ENCODE measurements around the gene SERPINB7. TPM values are rescaled to one million over a fixed set of nuclear protein-coding genes. Genes with fewer than 3 reads are reported as not detected.
"Not testable (repeated sequence)": the region's sequence is repeated elsewhere in the genome, so short reads cannot be mapped to it uniquely, and the experiment has no call there.

The SERPINB7 gene, protein sequence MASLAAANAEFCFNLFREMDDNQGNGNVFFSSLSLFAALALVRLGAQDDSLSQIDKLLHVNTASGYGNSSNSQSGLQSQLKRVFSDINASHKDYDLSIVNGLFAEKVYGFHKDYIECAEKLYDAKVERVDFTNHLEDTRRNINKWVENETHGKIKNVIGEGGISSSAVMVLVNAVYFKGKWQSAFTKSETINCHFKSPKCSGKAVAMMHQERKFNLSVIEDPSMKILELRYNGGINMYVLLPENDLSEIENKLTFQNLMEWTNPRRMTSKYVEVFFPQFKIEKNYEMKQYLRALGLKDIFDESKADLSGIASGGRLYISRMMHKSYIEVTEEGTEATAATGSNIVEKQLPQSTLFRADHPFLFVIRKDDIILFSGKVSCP
- not detected in 2 replicates for total RNA-seq (2014; rRNA removed; shearing (Covaris generic))

DNA sequence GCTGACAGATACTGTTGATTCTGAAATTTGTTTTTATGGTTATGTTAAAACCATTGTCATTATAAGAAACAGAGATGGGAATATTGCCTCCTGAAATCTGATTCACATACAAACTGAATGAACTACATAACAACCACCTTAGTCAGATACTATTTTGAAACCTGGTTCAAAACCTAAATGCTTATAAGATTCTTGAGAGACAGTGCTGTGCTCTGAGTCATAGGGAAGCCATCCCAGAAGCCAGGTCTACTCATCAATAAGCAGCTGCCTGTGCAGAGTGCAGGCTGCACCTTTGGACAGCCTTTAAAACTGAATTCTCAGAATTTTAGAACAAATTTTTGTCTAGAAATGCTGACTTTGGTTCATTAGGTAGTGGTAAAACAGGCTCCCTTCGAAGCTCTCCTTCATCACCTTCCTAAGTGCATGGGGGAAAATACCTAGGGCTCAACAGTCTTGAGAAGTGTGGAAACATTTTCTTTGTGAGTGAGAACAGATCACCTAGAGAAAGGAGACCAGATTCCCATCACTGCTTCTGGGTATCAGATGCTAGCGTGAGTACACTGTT, at the start of gene SERPINB7:
Gene SERPINB7 (plus strand): TSS at position 253 of the 565 bp plus-strand sequence. CDS start 6,955 bp downstream, outside the sequence.
- no peaks in the 10 kb centered on the region for H3K9me3 ChIP-seq (replicated peaks)
- no peak within 1 kb of the TSS for H3K27ac ChIP-seq

GRCh38 chr18:63725682-63726480, 49.3 kb upstream of the SERPINB7 start:
- Histone ChIP-seq H3K4me1 (no peaks in the 10 kb centered on the region), H3K36me3 (no peaks in the 10 kb centered on the region), H3K9me3 (replicated peaks) (no peaks in the 10 kb centered on the region), H3K27ac (no peak overlapping the region), H3K4me3 (no peak overlapping the region), H3K27me3 (no peaks in the 10 kb centered on the region)
- peak; percentile 2 to 19 for DNase-seq

More for the DNA sequence above, at the start of gene SERPINB7:
- no peaks in the 10 kb centered on the region for H3K4me1 ChIP-seq
- no peak within 1 kb of the TSS for H3K4me3 ChIP-seq
- no peaks in the 10 kb centered on the region for H3K27me3 ChIP-seq
- no peaks in the 10 kb centered on the region for H3K36me3 ChIP-seq
- no peak for DNase-seq

DNA sequence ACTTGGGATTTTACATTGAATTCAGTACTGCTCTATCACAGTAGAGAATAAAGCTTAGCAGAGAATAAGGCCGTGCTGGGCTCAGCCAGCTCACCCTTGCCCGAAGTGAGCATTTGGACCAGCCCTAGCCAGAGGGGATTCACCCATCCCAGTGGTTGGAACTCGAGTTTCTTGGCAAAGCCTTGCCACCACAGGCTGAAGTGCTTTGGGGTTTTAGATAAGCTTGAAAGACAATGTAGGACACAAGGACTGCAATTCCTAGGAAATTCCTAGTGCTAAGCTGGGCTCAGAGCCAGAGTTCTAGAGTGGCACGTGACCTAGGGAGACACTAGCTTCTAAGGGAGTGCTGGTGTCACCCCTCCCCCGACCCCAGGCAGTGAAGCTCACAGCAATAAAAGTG, 44.4 kb upstream of the SERPINB7 start:
- no peak overlapping the region for H3K27ac ChIP-seq
- H3K4me1 ChIP-seq = no peaks in the 10 kb centered on the region
- no peak overlapping the region for H3K4me3 ChIP-seq
- H3K27me3 ChIP-seq = no peaks in the 10 kb centered on the region
- no peak for DNase-seq
- H3K9me3 ChIP-seq (replicated peaks) = no peaks in the 10 kb centered on the region
- no peaks in the 10 kb centered on the region for H3K36me3 ChIP-seq

- DNase-seq = no peak
- Histone ChIP-seq H3K36me3 (no peaks in the 10 kb centered on the region), H3K27ac (no peak overlapping the region), H3K4me3 (no peak overlapping the region), H3K27me3 (no peaks in the 10 kb centered on the region), H3K9me3 (replicated peaks) (no peaks in the 10 kb centered on the region), H3K4me1 (no peaks in the 10 kb centered on the region)
Observed at GRCh38 chr18:63731215-63731614, 44.0 kb upstream of the SERPINB7 start.

DNA sequence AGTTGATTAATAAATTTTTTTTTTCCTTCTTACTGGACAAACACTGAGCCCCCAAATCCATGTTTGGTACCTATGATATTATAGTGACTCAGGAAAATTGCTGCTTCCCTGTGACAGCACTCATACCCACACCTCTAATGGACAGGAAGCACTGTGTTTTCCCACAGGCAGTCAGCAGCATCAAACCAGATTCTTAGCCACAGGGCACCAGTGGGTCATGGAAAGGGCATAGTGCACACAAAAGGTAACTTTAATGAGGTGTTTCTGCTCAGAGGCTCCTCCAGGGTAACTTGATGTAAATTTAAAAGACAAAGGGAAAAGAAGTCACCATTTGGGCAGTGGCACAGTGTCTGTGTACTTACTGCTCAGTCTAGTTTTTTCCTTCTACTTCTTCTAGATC, 38.3 kb upstream of the SERPINB7 start:
- no peaks in the 10 kb centered on the region for H3K27me3 ChIP-seq
- H3K9me3 ChIP-seq (replicated peaks) = no peaks in the 10 kb centered on the region
- H3K4me3 ChIP-seq = no peak overlapping the region
- no peak overlapping the region for H3K27ac ChIP-seq
- no peaks in the 10 kb centered on the region for H3K36me3 ChIP-seq
- no peaks in the 10 kb centered on the region for H3K4me1 ChIP-seq
- no peak for DNase-seq

- H3K36me3 ChIP-seq = no peaks in the 10 kb centered on the region
- no peaks in the 10 kb centered on the region for H3K4me1 ChIP-seq
- H3K27ac ChIP-seq = no peak overlapping the region
- no peaks in the 10 kb centered on the region for H3K9me3 ChIP-seq (replicated peaks)
- no peak for DNase-seq
- H3K4me3 ChIP-seq = no peak overlapping the region
- H3K27me3 ChIP-seq = no peaks in the 10 kb centered on the region
Observed at GRCh38 chr18:63741769-63742168, 33.4 kb upstream of the SERPINB7 start.

- H3K36me3 ChIP-seq = no peaks in the 10 kb centered on the region
- H3K4me3 ChIP-seq = no peak overlapping the region
- H3K9me3 ChIP-seq (replicated peaks) = no peaks in the 10 kb centered on the region
- H3K27ac ChIP-seq = no peak overlapping the region
- H3K27me3 ChIP-seq = no peaks in the 10 kb centered on the region
- no peaks in the 10 kb centered on the region for H3K4me1 ChIP-seq
- DNase-seq = no peak
Observed at GRCh38 chr18:63747006-63747405, 28.2 kb upstream of the SERPINB7 start.

DNA sequence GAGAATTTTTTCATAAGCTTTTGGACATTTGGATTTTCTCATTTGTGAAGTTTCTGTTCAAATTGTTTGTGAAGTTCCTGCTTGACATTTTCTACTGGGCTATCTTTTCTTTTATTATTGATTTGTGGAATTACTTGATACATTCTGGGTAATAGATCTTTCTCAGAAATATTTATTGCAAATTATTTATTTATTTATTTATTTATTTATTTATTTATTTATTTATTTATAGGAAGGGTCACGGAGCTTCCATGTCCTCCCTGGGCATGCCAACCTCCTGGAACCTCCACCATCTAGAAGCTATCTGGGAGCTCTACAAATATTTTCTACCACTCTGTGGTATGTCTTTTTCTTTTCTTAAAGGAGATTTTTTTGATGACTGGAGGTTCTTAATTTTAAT, 25.7 kb upstream of the SERPINB7 start:
- Histone ChIP-seq H3K4me1 (no peaks in the 10 kb centered on the region), H3K36me3 (no peaks in the 10 kb centered on the region), H3K27ac (no peak overlapping the region), H3K27me3 (no peaks in the 10 kb centered on the region), H3K4me3 (no peak overlapping the region), H3K9me3 (replicated peaks) (no peaks in the 10 kb centered on the region)
- no peak for DNase-seq

DNA sequence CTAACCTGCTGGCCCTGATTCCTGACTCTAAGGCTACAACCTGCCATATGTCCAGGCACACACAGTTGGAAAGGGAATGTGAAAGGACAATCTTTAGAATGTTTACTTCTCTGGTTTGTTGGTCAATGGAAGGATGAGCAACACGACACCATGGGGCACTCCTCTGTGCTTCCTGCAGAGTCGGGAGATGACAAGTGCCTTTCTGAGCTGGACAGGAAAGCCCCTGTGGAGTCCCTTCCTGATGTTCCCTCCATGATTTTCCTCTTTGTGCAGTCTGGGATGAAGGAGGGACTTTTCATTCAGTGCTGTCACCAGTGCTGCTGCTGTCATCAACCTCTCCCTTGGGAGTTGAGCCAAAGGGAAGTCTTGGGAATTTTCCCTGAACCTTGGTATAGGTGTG, 22.6 kb upstream of the SERPINB7 start:
- Histone ChIP-seq H3K27ac (no peak overlapping the region), H3K4me3 (no peak overlapping the region)

GRCh38 chr18:63753676-63754075, 21.5 kb upstream of the SERPINB7 start:
- Histone ChIP-seq H3K4me3 (no peak overlapping the region), H3K36me3 (no peaks in the 10 kb centered on the region), H3K27me3 (no peaks in the 10 kb centered on the region), H3K27ac (no peak overlapping the region), H3K9me3 (replicated peaks) (no peaks in the 10 kb centered on the region), H3K4me1 (no peaks in the 10 kb centered on the region)
- no peak for DNase-seq

More for the DNA sequence above, 22.6 kb upstream of the SERPINB7 start:
- H3K4me1 ChIP-seq = no peaks in the 10 kb centered on the region
- no peaks in the 10 kb centered on the region for H3K27me3 ChIP-seq
- no peak for DNase-seq
- H3K9me3 ChIP-seq (replicated peaks) = no peaks in the 10 kb centered on the region
- no peaks in the 10 kb centered on the region for H3K36me3 ChIP-seq

DNA sequence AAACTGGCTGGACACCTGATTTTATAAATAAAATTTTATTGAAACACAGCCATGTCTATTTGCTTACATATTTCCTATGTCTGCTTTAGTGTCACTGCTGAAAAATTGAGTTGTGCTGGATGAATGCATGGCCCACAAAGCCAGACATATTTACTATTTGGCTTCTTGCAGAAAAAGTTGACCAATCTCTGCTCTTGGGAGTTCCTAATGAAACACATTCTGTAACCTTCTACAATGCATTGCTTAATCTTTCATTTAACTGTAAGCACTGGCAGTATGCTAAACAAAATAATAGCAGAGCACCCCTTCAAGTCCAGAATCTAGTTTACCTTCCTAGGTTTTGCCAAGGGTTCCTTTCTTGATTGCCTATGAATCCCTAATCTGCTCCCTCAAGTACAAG, 17.7 kb upstream of the SERPINB7 start:
- Histone ChIP-seq H3K36me3 (no peaks in the 10 kb centered on the region), H3K4me3 (no peak overlapping the region), H3K4me1 (no peaks in the 10 kb centered on the region), H3K27me3 (no peaks in the 10 kb centered on the region), H3K27ac (no peak overlapping the region), H3K9me3 (replicated peaks) (no peaks in the 10 kb centered on the region)
- DNase-seq = no peak

- DNase-seq = no peak
- H3K4me3 ChIP-seq = no peak overlapping the region
Observed at GRCh38 chr18:63758615-63759240, 16.5 kb upstream of the SERPINB7 start.

DNA sequence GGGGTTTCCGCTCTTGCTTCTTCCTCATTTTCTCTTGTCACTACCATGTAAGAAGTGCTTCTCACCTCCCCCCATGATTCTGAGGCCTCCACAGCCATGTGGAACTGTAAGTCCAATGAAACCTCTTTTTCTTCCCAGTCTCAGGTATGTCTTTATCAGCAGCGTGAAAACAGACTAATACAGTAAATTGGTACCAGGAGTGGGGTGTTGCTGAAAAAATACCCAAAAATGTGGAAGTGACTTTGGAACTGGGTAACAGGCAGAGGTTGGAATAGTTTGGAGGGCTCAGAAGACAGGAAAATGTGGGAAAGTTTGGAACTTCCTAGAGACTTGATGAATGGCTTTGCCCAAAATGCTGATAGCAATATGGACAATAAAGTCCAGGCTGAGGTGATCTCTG, 15.4 kb upstream of the SERPINB7 start:
- H3K9me3 ChIP-seq (replicated peaks); DNase-seq; H3K36me3 ChIP-seq; H3K4me3 ChIP-seq; H3K4me1 ChIP-seq; H3K27ac ChIP-seq; H3K27me3 ChIP-seq: not testable (repeated sequence)

More at GRCh38 chr18:63758615-63759240, 16.5 kb upstream of the SERPINB7 start:
- Histone ChIP-seq H3K4me1 (no peaks in the 10 kb centered on the region), H3K36me3 (no peaks in the 10 kb centered on the region), H3K27ac (no peak overlapping the region), H3K9me3 (replicated peaks) (no peaks in the 10 kb centered on the region), H3K27me3 (no peaks in the 10 kb centered on the region)

GRCh38 chr18:63762518-63762917, 12.7 kb upstream of the SERPINB7 start:
- no peak overlapping the region for H3K27ac ChIP-seq
- H3K36me3 ChIP-seq = no peaks in the 10 kb centered on the region

More at GRCh38 chr18:63762518-63762917, 12.7 kb upstream of the SERPINB7 start:
- H3K4me1 ChIP-seq = no peaks in the 10 kb centered on the region
- H3K27me3 ChIP-seq = no peaks in the 10 kb centered on the region
- no peaks in the 10 kb centered on the region for H3K9me3 ChIP-seq (replicated peaks)
- no peak for DNase-seq
- no peak overlapping the region for H3K4me3 ChIP-seq

Measured in SJCRH30 (cell line).